GM19324 (cell line): Measurements from ENCODE around the gene SELPLG.
"Not testable (repeated sequence)": the region's sequence is repeated elsewhere in the genome, so short reads cannot be mapped to it uniquely, and the experiment has no call there.

Experiments used
- ATAC-seq: cut with Tn5 transposase; IDR thresholded peaks from one replicate; pipeline ENCODE4 v1.9.1; 2021; ENCODE audit warnings: mild to moderate bottlenecking, moderate library complexity; ENCODE audit not compliant: unreplicated experiment, low FRiP score

Gene SELPLG

GRCh38 chr12:108621161-108621560, 12.5 kb downstream of the SELPLG start:
- ATAC-seq, result no peak

GRCh38 chr12:108620236-108620879, 13.3 kb downstream of the SELPLG start:
- ATAC-seq, result no peak

- no peak for ATAC-seq
These were observed 14.1 kb downstream of the SELPLG start for GRCh38 chr12:108619369-108620160.

GRCh38 chr12:108618953-108619274, 14.8 kb downstream of the SELPLG start:
- not testable (repeated sequence) for ATAC-seq

- peak; percentile 59 for ATAC-seq
These were observed 15.4 kb downstream of the SELPLG start for GRCh38 chr12:108618079-108618952.

GRCh38 chr12:108616941-108617858, 16.5 kb downstream of the SELPLG start:
- ATAC-seq, result peak; percentile 65

GRCh38 chr12:108616359-108616758, 17.3 kb downstream of the SELPLG start:
- no peak for ATAC-seq

GRCh38 chr12:108615918-108616317, 17.8 kb downstream of the SELPLG start:
- no peak for ATAC-seq

GRCh38 chr12:108614639-108615038, 19.1 kb downstream of the SELPLG start:
- no peak for ATAC-seq

- ATAC-seq, result no peak
These were observed 19.7 kb downstream of the SELPLG start for GRCh38 chr12:108614041-108614440.

- ATAC-seq, result no peak
These were observed 20.1 kb downstream of the SELPLG start for GRCh38 chr12:108613548-108613947.

- no peak for ATAC-seq
These were observed 20.9 kb downstream of the SELPLG start for GRCh38 chr12:108612788-108613282.

- no peak for ATAC-seq
These were observed 21.7 kb downstream of the SELPLG start for GRCh38 chr12:108611884-108612415.

- no peak for ATAC-seq
These were observed 22.7 kb downstream of the SELPLG start for GRCh38 chr12:108610856-108611605.

- ATAC-seq, result no peak
These were observed 23.3 kb downstream of the SELPLG start for GRCh38 chr12:108610336-108610815.

GRCh38 chr12:108609537-108610335, 24.0 kb downstream of the SELPLG start:
- no peak for ATAC-seq

- no peak for ATAC-seq
These were observed 25.1 kb downstream of the SELPLG start for GRCh38 chr12:108608616-108609015.

- no peak for ATAC-seq
These were observed 25.6 kb downstream of the SELPLG start for GRCh38 chr12:108607981-108608600.
